K562 (cell line): ENCODE measurements around the gene ABHD17C. TPM values are rescaled to one million over a fixed set of nuclear protein-coding genes. Genes with fewer than 3 reads are reported as not detected.

Source experiments
- ATAC-seq: fragments of 200-7000 bp; cut with Tn5 transposase; 3 replicates; pipeline ENCODE4 v1.9.1; 2020; ENCODE audit warnings: moderate library complexity
- BruUV-seq: library from RNA; stranded (reverse); fragments of 400-500 nt; replicated peaks from 2 replicates; lab custom pipeline; 2021; lab: Mats Ljungman, UMichigan
- CTCF ChIA-PET: fragments of 300-600 bp; formaldehyde crosslinking; extraction: SDS; loops from one replicate; lab custom pipeline; 2021; ENCODE audit warnings: low intra/inter-chr PET ratio; lab: Yijun Ruan, JAX
- POLR2A ChIA-PET: fragments of 300-600, 350-650 bp; sonication (Branson Sonifier 250); formaldehyde crosslinking; extraction: SDS; loops from one replicate; lab custom pipeline; 2021; ENCODE audit warnings: antibody characterized with exemption, inconsistent platforms; lab: Yijun Ruan, JAX
- DNase-seq, 4 experiments: peaks; one replicate each; pipeline versions ENCODE4 v3.0.0 to v3.0.0-alpha.2; 2011 to 2018; ENCODE audit warnings: low spot score in 3 of 4, mixed read lengths in 3 of 4; ENCODE audit errors: extremely low read depth in 1 of 4
- FAIRE-seq: peaks from 2 replicates; lab custom pipeline; 2011; peaks lifted over from hg19 to GRCh38; lab: Jason Lieb, UNC
- H2AFZ ChIP-seq: 2 replicates; pipeline ENCODE4 v1.6.0; 2011; ENCODE audit warnings: low read depth, low read length, control low read depth, inconsistent platforms
- H3K27ac ChIP-seq: fragments of 200-600 bp; 3 replicates; pipeline ENCODE4 v1.8.0; 2011; ENCODE audit warnings: low read depth, mild to moderate bottlenecking, control low read depth, inconsistent platforms, low read length, moderate library complexity, mixed read lengths; ENCODE audit errors: extremely low read depth
- H3K27me3 ChIP-seq, 2 experiments: fragments of 300-600 bp in 1 of 2; 2 replicates in 1 of 2; 3 replicates in 1 of 2; pipeline versions ENCODE4 v1.6.0 to v1.8.0; 2011; ENCODE audit warnings: inconsistent platforms in 2 of 2, low read length in 2 of 2, mild to moderate bottlenecking in 1 of 2, mixed read lengths in 1 of 2, moderate library complexity in 1 of 2; ENCODE audit not compliant: control insufficient read depth in 2 of 2, insufficient read depth in 2 of 2
- H3K36me3 ChIP-seq: fragments of 300-600 bp; 3 replicates; pipeline ENCODE4 v1.8.0; 2011; ENCODE audit warnings: mild to moderate bottlenecking, low read length, inconsistent platforms; ENCODE audit not compliant: control insufficient read depth, insufficient read depth
- H3K4me1 ChIP-seq, 2 experiments: fragments of 200-600 bp in 1 of 2; replicated peaks in 1 of 2; 2 replicates in 1 of 2; 3 replicates in 1 of 2; pipeline versions ENCODE4 v1.5.1 to v1.8.0; 2011; ENCODE audit warnings: inconsistent platforms in 2 of 2, low read length in 2 of 2, mild to moderate bottlenecking in 1 of 2, mixed read lengths in 1 of 2, moderate library complexity in 1 of 2; ENCODE audit not compliant: control insufficient read depth in 2 of 2, insufficient read depth in 2 of 2
- H3K4me2 ChIP-seq: 2 replicates; pipeline ENCODE4 v1.6.1; 2011; ENCODE audit warnings: low read length, control low read depth, inconsistent platforms, mixed read lengths; ENCODE audit not compliant: insufficient read depth
- H3K4me3 ChIP-seq: fragments of 200-600 bp; sonication (generic), shearing (Covaris generic); 2 replicates; pipeline ENCODE4 v1.5.1; 2016; ENCODE audit warnings: control low read depth, inconsistent platforms
- H3K79me2 ChIP-seq: fragments of 200-600 bp; 3 replicates; pipeline ENCODE4 v1.8.0; 2011; ENCODE audit warnings: low read length, inconsistent platforms; ENCODE audit not compliant: control insufficient read depth, insufficient read depth
- H3K9ac ChIP-seq, 2 experiments: 2 replicates each; pipeline versions ENCODE4 v1.6.0 to v1.6.1; 2011; ENCODE audit warnings: low read depth in 2 of 2, low read length in 2 of 2, control low read depth in 1 of 2, inconsistent platforms in 1 of 2, mild to moderate bottlenecking in 1 of 2, mixed read lengths in 1 of 2; ENCODE audit not compliant: insufficient read depth in 1 of 2
- H3K9me1 ChIP-seq: one replicate; pipeline ENCODE4 v1.6.0; 2011; ENCODE audit warnings: inconsistent platforms, mild to moderate bottlenecking, low read length, moderate library complexity; ENCODE audit not compliant: control insufficient read depth, insufficient read depth
- H3K9me3 ChIP-seq: replicated peaks from 2 replicates; pipeline ENCODE4 v1.5.1; 2011; ENCODE audit warnings: low read depth, low read length, inconsistent platforms; ENCODE audit not compliant: control insufficient read depth, insufficient read depth
- H4K20me1 ChIP-seq: replicated peaks from 2 replicates; pipeline ENCODE4 v1.6.1; 2011; ENCODE audit warnings: low read length, inconsistent platforms, mixed read lengths; ENCODE audit not compliant: control insufficient read depth, insufficient read depth
- BRD9 ChIP-seq: fragments of 450-650 bp; IDR thresholded peaks from 2 replicates; pipeline ENCODE4 v1.6.1; 2018; ENCODE audit warnings: low read depth; ENCODE audit not compliant: partially characterized antibody
- MAFK ChIP-seq: IDR thresholded peaks from 2 replicates; pipeline ENCODE4 v1.6.1; 2011; ENCODE audit warnings: low read length, improper control_type of control experiment
- MGA ChIP-seq: fragments of 450-650 bp; IDR thresholded peaks from 2 replicates; pipeline ENCODE4 v1.6.1; 2016; ENCODE audit warnings: mild to moderate bottlenecking, moderate library complexity
- ZBTB7A ChIP-seq: IDR thresholded peaks from 2 replicates; pipeline ENCODE4 v1.6.1; 2011; ENCODE audit warnings: low read depth, mild to moderate bottlenecking, low read length, moderate library complexity, borderline replicate concordance; ENCODE audit not compliant: control insufficient read depth
- ZNF12 ChIP-seq: sonication (generic); formaldehyde crosslinking; IDR thresholded peaks from 2 replicates; pipeline ENCODE4 v1.4.0; 2020; ENCODE audit warnings: mild to moderate bottlenecking, missing genetic modification reagents
- ZNF445 ChIP-seq: fragments of 250-450 bp; sonication (Bioruptor Pico); IDR thresholded peaks from 2 replicates; pipeline ENCODE4 v1.4.0; 2020; ENCODE audit warnings: low read depth, mild to moderate bottlenecking, moderate library complexity
- ZNF589 ChIP-seq: fragments of 200-800 bp; sonication (Bioruptor generic); IDR thresholded peaks from 2 replicates; pipeline ENCODE4 v1.6.1; 2016; ENCODE audit warnings: low read depth, missing genetic modification characterization, missing compliant biosample characterization
- WGBS: fragments of 100-300 bp; shearing (Covaris generic); methylation state at CpG from one replicate; pipeline ENCODE4 v1.1.6; 2016; ENCODE audit warnings: low coverage, mixed read lengths; ENCODE audit not compliant: insufficient coverage; ENCODE audit errors: missing lambda C conversion rate; 5-methylcytosine and 5-hydroxymethylcytosine counted together
- in situ Hi-C: fragments of 300-500 bp; cut with MboI; formaldehyde crosslinking; loops from 4 replicates; pipeline ENCODE4 v1.15.0; 2018; ENCODE audit warnings: inconsistent platforms, mixed read lengths
- intact Hi-C: fragments of 100-400 bp; cut with micrococcal nuclease; formaldehyde crosslinking; loops from 2 replicates; pipeline ENCODE4 v1.14.2; 2022
- polyA plus RNA-seq, 8 experiments: library from polyadenylated mRNA; depleted of rRNA in 4 of 8; stranded (reverse) in 5 of 8; unstranded in 3 of 8; fragments of >200 nt; fragmentation: Nextera tagmentation in 2 of 8; fragmentation: Illumina TruSeq in 1 of 8; extraction: Ambion mirVana in 2 of 8; extraction: Trizol in 1 of 8; gene quantifications; 2 replicates each; pipeline versions ENCODE4 v1.2.1 to v1.2.3, GENCODE V29; 2011 to 2014; ENCODE audit warnings: inconsistent platforms in 1 of 8, missing spikeins in 1 of 8
- total RNA-seq, 7 experiments: library from RNA; depleted of rRNA in 6 of 7; stranded (reverse); fragments of >200 nt in 6 of 7; fragmentation: Illumina TruSeq in 2 of 7; extraction: Trizol in 2 of 7; gene quantifications; 2 replicates each; pipeline versions ENCODE4 v1.2.1 to v1.2.3, GENCODE V29; 2011 to 2021; ENCODE audit warnings: low replicate concordance in 1 of 7
- TF ChIP-seq, protein P1 (sequence below): IDR thresholded peaks from 2 replicates; pipeline ENCODE4 v1.6.1; 2014; ENCODE audit warnings: antibody characterized with exemption

ABHD17C gene
- total and polyA plus RNA-seq, 9 of the 15 experiments (the other 6 are each of a cell fraction or from before 2014, with no cell fraction given) = 0.04 to 0.42 (median 0.19) TPM; not detected in 1

DNA sequence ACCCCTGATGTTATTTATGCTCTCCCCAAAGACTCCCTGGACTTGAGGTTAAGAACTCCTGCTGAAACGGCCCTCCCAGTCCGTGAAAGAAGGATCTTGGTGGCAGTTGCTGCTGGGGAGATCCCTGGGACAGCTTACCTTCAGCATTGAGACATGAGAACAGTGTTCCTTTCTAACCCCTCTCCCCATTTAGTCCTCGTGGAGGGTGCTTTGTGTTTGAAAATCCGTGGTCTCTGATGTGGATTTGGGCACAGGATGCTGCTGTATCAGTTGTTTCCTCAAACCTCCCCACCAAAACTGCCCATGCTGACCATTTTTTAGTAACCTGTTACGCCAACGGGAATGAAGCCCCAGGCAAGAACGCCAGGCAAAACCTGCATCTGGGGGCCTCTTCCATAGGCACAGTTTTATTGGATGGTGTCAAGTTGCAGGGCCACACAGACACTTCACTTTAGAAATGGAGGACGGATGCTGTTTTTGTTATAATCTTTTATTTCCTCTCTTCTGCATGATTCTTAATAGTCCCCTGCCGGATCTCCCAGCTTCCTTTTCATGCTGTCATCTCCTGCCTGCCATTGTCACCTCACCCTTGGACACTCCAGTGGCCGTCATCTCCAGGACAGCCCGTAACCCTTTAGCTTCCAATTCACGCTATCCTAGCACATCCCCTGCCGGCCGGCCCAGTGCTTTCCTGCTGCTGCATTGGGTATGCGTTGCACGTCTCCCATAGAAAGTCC, 52.4 kb downstream of the ABHD17C start:
- ChIA-PET POLR2A (interaction anchor here (0.6 kb wide), 1 partner anchor 172 kb away, joined by 3 read pairs; no protein-coding TSS in a partner anchor), CTCF (no interaction called here)
- H4K20me1 ChIP-seq = no peaks in the 10 kb centered on the region
- in situ Hi-C loops (no loop called here), intact Hi-C loops (no loop called here)
- no peaks in the 10 kb centered on the region; a peak in 1 of 5 replicates for H3K4me1 ChIP-seq
- no peak overlapping the region for H3K27ac ChIP-seq
- no peak for ATAC-seq
- 3% methylated on average over 16 of the region's 16 CpGs for WGBS
- no peak overlapping the region for H2AFZ ChIP-seq
- no peak overlapping the region for H3K4me2 ChIP-seq
- no peaks in the 10 kb centered on the region for H3K36me3 ChIP-seq
- no peaks in the 10 kb centered on the region for H3K79me2 ChIP-seq
- FAIRE-seq = no peak
- H3K9me3 ChIP-seq = no peaks in the 10 kb centered on the region
- DNase-seq = no peak
- no peak overlapping the region for H3K9ac ChIP-seq
- peaks cover 6 to 20% of the 10 kb centered on the region in 2 experiments; a peak in 4 of 5 replicates for H3K27me3 ChIP-seq
- no TSS peak for BruUV-seq
- no peak overlapping the region for H3K4me3 ChIP-seq
- no peaks in the 10 kb centered on the region for H3K9me1 ChIP-seq
- TF ChIP-seq MGA = no peak
- TF ChIP-seq, protein P1, sequence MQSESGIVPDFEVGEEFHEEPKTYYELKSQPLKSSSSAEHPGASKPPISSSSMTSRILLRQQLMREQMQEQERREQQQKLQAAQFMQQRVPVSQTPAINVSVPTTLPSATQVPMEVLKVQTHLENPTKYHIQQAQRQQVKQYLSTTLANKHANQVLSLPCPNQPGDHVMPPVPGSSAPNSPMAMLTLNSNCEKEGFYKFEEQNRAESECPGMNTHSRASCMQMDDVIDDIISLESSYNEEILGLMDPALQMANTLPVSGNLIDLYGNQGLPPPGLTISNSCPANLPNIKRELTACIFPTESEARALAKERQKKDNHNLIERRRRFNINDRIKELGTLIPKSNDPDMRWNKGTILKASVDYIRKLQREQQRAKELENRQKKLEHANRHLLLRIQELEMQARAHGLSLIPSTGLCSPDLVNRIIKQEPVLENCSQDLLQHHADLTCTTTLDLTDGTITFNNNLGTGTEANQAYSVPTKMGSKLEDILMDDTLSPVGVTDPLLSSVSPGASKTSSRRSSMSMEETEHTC = no peak
- no peak for TF ChIP-seq MAFK
- no peak for TF ChIP-seq ZBTB7A
- no peak for TF ChIP-seq ZNF12 (CRISPR knock-in tag)
- TF ChIP-seq ZNF589 (CRISPR knock-in tag) = no peak
- TF ChIP-seq ZNF445 (CRISPR knock-in tag) = no peak
- no peak for TF ChIP-seq BRD9
